AG09319 (cell line): ENCODE results near the gene MAPRE2.

Source experiments
- DNase-seq: peaks from one replicate; pipeline ENCODE4 v3.0.0-alpha.2; 2010; ENCODE audit warnings: low read depth; ENCODE audit errors: extremely low read depth
- TF ChIP-seq, protein P1 (sequence below): IDR thresholded peaks from 2 replicates; pipeline ENCODE4 v1.5.1; 2011; ENCODE audit warnings: low read depth, mild to moderate bottlenecking, inconsistent platforms, low read length, moderate library complexity

The MAPRE2 gene

DNA sequence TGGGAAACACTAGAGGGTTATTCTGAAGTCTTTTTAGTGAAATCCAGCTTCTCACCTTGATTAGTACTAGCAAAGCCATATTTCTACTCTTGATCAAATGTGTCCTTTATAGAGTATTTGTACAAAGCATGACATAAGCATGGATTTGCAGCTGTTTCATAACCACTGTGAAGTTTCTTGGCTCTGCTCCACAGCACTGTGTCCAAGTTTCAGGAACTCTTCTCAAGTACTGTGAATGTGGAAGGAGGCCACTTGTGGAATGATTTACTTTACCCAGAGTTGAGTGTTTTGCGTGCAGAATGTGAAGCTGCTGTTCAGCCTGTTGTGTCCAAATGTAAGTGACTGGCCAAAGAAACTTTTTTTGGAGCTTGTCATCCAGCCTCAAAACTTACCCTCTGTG is 16.2 kb upstream of the MAPRE2 start:
- DNase-seq = peak; percentile 80
- TF ChIP-seq, protein P1, sequence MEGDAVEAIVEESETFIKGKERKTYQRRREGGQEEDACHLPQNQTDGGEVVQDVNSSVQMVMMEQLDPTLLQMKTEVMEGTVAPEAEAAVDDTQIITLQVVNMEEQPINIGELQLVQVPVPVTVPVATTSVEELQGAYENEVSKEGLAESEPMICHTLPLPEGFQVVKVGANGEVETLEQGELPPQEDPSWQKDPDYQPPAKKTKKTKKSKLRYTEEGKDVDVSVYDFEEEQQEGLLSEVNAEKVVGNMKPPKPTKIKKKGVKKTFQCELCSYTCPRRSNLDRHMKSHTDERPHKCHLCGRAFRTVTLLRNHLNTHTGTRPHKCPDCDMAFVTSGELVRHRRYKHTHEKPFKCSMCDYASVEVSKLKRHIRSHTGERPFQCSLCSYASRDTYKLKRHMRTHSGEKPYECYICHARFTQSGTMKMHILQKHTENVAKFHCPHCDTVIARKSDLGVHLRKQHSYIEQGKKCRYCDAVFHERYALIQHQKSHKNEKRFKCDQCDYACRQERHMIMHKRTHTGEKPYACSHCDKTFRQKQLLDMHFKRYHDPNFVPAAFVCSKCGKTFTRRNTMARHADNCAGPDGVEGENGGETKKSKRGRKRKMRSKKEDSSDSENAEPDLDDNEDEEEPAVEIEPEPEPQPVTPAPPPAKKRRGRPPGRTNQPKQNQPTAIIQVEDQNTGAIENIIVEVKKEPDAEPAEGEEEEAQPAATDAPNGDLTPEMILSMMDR = no peak

DNA sequence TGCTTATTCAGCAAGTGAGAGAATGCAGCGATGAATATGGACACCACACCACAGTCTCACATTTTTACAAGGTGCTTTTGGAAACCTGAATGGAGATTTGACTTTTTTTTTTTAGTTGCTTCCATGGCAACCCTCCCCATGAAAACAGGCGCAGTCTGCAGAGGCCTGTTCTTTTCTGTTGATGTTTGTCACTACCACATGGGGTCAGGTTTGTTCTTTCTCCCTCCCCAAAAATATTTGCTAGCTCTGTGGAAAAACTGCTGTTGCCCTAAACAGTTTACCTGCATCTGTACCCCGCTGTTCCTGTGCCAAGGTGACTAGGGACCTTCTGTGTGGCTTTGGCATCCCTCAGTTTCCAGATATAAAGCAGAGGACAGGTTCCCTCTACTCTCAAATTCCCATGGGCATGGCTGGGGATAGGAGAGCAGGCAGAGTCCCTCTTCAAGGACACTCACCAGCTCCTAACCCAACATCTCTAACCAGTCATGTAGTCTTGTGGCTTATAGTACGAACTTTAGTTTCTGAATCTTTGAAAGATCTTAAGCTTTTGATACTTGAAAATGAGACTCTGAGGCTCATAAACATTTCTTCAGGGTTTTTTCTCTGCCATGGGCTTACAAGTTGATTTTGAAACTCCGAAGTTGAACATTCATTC is 14.7 kb upstream of the MAPRE2 start:
- no peak for DNase-seq
- TF ChIP-seq, protein P1 = no peak

DNA sequence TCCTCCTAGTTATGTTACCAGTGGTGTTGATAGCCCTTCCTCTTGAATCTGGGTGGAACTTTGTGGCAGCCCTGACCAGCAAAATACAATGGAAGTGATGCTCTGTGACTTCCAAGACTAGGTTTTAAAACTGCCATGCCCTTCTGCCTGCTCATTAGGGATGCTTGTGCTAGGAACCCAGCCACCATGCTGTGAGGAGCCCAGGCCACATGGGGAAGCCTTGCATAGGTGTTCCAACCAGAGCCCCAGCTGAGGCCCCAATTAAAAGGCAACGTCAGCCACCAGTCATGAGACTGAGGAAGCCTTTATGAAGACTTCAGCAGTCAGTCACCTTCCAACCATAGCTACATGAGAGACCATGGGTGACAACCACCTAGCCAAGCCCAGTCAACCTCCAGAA is 14.0 kb upstream of the MAPRE2 start:
- no peak for DNase-seq

DNA sequence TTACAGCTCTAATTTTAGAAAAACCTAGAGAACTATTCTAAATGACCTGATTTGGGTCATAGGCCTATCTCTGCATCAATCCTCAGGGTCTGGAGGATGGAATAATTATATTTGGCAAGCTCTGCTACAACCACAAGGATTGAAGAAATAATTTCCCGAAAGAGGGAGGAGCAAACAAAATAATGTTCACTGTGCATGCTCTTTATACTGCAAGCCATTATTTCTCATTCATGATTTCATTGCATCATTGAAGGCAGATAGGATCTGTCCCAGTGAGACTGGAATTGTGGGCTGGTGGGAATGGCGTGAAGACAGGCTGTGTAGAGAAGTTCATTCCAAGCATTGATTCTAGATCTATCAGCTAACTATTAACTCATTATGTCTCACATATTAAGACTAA is 12.7 kb upstream of the MAPRE2 start:
- DNase-seq = no peak
- TF ChIP-seq, protein P1 = no peak

More for the DNA sequence above, 14.0 kb upstream of the MAPRE2 start:
- TF ChIP-seq, protein P1 = no peak

DNA sequence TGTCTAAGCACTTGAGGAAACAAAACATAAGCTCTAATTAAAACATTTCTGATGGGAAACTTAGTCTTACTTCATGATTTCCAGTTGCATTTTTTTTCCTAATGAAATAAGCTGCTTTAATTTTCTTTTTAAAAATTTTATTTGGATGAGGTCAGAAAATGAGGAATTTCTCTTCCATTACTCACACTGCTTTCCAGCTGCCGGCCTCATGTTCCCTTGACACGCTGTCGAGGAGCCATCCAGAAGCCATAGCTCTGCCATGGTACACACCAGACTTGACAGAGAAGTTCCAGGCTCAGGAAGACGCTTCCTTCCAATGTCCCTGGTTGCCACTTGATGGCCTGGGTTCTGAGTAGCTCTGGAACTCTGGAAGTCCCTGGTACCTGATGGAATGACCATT is 12.1 kb upstream of the MAPRE2 start:
- TF ChIP-seq, protein P1 = no peak
- no peak for DNase-seq

DNA sequence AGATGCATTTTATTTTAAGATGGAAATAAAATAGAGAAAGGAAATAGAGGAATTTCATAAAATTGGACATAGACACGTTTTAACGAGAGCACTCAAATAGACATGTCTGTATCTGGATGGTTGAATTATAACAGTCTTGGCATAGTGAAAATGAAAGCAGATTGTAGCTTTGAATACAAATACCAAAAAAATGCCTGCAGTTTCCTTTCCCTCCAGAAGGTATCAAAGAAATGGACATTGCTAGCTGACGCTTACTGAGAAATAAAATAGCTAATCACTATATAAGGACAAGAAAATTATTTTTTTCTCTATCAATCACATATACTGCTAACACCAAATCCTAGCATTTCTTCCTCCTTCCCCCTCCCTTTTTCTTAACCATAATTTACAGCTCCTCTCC is 11.4 kb upstream of the MAPRE2 start:
- no peak for DNase-seq

DNA sequence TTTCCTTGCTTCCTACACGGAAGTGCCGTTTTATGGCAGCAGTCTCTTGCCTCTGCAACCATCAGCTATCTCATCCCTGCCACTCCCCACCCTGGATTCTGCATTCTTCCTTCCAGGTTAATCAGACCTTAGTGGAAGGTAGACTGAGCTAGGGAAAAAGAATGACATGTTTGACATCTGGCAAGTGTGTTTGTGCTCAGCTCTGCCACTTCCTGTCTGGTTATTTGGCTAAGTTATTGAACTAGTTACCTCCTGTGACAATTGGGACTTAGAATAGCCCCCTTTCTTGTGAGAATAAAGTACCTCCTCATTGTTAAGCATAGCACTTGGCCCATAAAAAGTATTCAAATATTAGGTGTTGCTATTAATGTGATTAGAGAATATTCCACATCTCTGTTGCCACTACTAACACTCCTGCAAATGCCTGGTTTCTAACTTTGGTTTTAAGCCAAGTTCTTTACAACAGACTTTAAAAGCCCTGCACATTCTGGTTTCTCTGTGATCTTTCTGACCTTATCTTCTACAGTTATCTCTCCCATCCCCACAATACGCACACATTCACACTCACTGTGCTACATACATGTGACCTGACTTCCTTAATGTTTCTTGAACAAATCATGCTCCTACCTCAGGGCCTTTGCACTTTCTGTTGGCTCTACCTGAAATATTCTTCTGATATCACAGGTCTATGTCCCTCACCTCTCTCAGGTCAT is 10.8 kb upstream of the MAPRE2 start:
- no peak for DNase-seq

More for the DNA sequence above, 11.4 kb upstream of the MAPRE2 start:
- TF ChIP-seq, protein P1 = no peak

More for the DNA sequence above, 10.8 kb upstream of the MAPRE2 start:
- TF ChIP-seq, protein P1 = no peak
